GM06990 (cell line): ENCODE results near the gene CARD10.
"Not testable (repeated sequence)": the region's sequence is repeated elsewhere in the genome, so short reads cannot be mapped to it uniquely, and the experiment has no call there.

Experiments
- DNase-seq: peaks from one replicate; pipeline ENCODE4 v3.0.0-alpha.2; 2011; ENCODE audit not compliant: insufficient read length; ENCODE audit errors: extremely low read depth
- H3K27me3 ChIP-seq: replicated peaks from 2 replicates; pipeline ENCODE4 v1.6.0; 2011; ENCODE audit warnings: low read length; ENCODE audit not compliant: control insufficient read depth, insufficient read depth
- H3K36me3 ChIP-seq: 2 replicates; pipeline ENCODE4 v1.5.1; 2011; ENCODE audit warnings: low read length; ENCODE audit not compliant: control insufficient read depth, insufficient read depth
- H3K4me3 ChIP-seq: replicated peaks from 2 replicates; pipeline ENCODE4 v1.5.1; 2011; ENCODE audit warnings: low read depth, mild to moderate bottlenecking, control low read depth, low read length
- TF ChIP-seq, protein P1 (sequence below): IDR thresholded peaks from 2 replicates; pipeline ENCODE4 v1.5.1; 2011; ENCODE audit warnings: low read length, control low read depth, mild to moderate bottlenecking, inconsistent platforms; ENCODE audit not compliant: insufficient read depth, poor library complexity, severe bottlenecking

The CARD10 gene

DNA sequence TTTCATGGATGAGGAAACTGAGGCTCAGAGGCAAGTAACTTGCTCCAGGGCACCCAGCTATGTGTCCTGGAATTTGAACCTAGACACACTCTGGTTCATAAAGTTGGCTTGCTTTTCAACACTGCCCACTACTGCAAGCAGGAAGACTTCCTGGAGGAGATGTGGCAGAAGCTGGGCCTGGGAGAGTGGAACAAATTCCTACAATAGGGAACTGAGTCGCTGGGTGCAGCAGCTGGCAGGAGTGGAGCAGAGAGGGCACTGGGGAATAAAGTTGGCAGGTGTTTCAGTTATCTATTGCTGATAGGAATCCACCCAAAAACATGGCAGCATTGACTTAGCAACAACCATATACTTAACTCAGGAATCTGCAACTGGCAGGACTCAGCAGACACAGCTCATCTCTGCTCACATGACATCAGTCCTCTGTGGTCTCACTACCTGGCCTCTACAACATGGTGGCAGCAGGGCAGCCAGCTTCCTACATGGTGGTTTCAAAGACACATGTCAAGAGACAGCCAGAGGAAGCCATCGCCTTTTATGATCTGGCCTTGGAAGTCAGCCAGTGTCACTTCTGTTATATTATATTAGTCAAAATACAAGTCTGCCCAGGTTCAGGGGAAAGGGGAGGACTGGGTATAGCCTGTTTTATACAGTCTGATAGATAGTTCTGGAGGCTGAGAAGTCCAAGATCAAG is 10.6 kb upstream of the CARD10 start:
- TF ChIP-seq, protein P1, sequence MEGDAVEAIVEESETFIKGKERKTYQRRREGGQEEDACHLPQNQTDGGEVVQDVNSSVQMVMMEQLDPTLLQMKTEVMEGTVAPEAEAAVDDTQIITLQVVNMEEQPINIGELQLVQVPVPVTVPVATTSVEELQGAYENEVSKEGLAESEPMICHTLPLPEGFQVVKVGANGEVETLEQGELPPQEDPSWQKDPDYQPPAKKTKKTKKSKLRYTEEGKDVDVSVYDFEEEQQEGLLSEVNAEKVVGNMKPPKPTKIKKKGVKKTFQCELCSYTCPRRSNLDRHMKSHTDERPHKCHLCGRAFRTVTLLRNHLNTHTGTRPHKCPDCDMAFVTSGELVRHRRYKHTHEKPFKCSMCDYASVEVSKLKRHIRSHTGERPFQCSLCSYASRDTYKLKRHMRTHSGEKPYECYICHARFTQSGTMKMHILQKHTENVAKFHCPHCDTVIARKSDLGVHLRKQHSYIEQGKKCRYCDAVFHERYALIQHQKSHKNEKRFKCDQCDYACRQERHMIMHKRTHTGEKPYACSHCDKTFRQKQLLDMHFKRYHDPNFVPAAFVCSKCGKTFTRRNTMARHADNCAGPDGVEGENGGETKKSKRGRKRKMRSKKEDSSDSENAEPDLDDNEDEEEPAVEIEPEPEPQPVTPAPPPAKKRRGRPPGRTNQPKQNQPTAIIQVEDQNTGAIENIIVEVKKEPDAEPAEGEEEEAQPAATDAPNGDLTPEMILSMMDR: no peak
- H3K27me3 ChIP-seq: no peaks in the 10 kb centered on the region; the same call in 1 of the 2 replicates
- H3K4me3 ChIP-seq: no peak overlapping the region
- DNase-seq: no peak
- no peaks in the 10 kb centered on the region for H3K36me3 ChIP-seq

DNA sequence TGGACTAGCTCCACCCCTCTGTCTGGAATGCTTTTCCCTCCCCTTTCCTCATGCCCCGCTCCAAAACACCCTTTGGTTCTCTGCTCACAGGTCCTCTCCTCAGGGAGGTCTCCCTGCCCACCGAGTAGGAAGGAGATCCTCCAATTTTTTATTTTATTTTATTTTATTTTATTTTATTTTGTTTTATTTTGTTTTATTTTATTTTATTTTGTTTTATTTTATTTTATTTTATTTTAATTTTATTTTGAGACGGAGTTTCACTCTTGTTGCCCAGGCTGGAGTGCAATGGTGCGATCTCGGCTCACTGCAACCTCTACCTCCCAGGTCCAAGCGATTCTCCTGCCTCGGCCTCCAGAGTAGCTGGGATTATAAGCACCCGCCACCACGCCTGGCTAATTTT is 8.7 kb upstream of the CARD10 start:
- H3K27me3 ChIP-seq, H3K36me3 ChIP-seq, DNase-seq, H3K4me3 ChIP-seq: not testable (repeated sequence)

DNA sequence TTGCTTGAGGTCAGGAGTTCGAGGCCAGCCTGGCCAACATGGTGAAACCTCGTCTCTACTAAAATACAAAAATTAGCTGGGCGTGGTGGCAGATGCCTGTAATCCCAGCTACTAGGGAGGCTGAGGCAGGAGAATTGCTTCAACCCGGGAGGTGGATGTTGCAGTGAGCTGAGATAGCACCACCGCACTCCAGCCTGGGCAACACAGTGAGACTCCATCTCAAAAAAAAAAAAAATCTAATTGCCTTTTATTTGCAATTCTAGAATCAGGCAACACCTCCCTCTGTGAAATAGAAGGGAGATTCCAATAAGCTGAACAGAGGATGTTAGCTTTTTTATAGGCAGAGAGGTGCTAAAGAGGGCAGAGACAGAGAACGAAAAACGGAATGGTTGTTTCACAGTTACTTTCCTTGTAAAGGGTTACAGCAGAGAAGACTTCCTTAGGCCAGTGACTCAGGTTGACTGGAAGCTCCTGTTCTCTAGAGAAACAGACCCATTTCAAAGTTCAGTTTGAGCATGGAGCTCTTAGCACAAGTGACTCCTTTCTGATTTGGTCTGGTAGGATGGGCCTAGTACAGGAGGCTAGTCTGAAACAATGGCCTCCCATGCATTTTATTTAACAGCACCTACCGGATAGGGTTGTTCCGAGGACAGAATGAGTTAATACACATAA is 8.0 kb upstream of the CARD10 start:
- H3K27me3 ChIP-seq, H3K36me3 ChIP-seq, H3K4me3 ChIP-seq, DNase-seq: not testable (repeated sequence)

DNA sequence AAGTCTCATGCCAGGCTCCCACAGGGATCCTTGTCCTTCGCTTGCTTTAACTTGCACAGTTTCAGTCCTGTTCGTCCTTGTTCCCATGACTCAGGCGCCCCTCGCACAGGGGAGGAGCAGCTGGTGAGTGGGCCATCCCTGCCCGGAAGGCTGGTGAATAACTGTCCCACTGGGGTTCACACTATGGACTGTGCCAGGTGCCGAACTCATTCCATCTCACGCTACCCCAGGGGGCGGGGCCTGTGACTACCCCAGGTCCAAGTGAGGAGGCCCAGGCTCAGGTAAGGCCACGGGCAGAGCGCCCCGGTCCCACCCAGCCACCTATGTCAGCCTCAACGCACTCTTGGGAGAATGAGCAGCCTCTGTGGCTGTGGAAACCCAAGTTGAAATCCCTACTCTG is 7.2 kb upstream of the CARD10 start:
- no peak for DNase-seq
- no peak overlapping the region for H3K4me3 ChIP-seq
- no peaks in the 10 kb centered on the region for H3K36me3 ChIP-seq
- no peaks in the 10 kb centered on the region; the same call in 1 of the 2 replicates for H3K27me3 ChIP-seq
- TF ChIP-seq, protein P1: no peak

DNA sequence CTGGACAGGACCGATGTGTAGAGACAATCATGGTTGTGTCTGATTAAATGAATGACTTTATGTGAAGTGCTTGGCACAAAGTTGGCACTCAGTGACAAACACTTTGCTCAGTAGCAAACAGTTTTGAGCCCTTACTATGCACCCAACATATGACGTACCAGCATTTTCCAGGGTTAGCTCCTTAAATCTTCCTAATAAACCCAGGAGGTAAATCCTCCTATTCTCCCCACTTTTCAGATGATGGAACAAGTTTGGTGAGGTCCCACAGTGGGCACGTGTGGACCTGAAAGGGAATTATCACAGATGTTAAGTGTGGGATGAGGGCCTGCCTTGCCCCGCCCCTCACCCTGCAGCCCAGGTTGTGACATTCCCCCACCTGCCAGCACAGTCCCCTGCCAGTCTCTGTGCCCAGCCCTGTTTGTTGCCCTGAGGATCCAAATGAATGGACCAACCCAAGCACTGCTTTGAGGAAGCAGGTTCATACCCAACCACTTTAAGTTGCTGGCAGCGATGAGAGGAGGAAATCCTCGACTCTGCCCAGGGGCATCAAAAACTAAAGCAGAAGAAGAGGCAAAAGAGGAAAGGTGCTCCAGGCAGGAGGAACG is 6.6 kb upstream of the CARD10 start:
- H3K4me3 ChIP-seq: no peak overlapping the region
- H3K36me3 ChIP-seq: no peaks in the 10 kb centered on the region
- TF ChIP-seq, protein P1: no peak
- DNase-seq: no peak
- no peaks in the 10 kb centered on the region; the same call in 1 of the 2 replicates for H3K27me3 ChIP-seq

DNA sequence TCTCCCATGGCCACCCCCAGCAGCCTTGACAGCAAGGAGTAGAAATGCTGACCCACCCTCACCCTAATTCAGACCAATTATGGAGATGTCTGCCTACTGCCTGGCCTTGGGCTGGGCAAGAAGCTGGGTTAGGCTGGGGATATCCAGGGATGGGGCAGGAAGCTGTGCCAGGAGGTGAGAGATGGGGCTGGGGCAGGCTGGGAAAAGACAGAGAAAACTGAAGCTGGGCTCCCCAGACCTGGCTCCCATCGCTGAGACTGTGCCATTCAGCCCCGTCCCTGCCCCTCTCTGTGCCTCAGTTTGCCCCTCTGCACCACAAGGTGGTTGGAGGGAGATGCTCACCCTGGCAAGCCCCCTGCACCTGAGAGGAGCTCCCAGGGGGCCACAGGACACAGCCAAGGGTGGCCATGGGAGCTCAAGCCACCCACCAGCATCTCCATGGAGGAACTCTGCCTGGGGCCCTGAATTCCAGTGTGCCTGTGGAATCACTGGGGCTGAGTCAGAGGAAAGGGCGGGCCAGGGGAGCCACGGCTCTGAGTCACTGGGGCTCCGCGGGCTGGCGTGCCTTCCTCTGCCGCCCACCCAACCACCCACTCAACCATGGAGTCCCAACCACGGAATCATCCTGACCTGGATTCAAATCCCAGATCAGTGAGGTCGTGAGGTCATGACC is 6.0 kb upstream of the CARD10 start:
- no peak overlapping the region for H3K4me3 ChIP-seq
- no peaks in the 10 kb centered on the region for H3K36me3 ChIP-seq
- no peak for DNase-seq
- TF ChIP-seq, protein P1: no peak
- no peaks in the 10 kb centered on the region; the same call in 1 of the 2 replicates for H3K27me3 ChIP-seq
